RWPE2 (cell line): ENCODE measurements around the gene SLC26A2.
"Not testable (repeated sequence)": the region's sequence is repeated elsewhere in the genome, so short reads cannot be mapped to it uniquely, and the experiment has no call there.

Source experiments
- ATAC-seq: fragments of 200-7000 bp; cut with Tn5 transposase; 3 replicates; pipeline ENCODE4 v1.9.1; 2021; ENCODE audit warnings: low read depth
- DNase-seq: peaks from one replicate; pipeline ENCODE4 v3.0.0-alpha.2; 2020; ENCODE audit warnings: low spot score
- H3K27ac ChIP-seq: fragments of 450-650 bp; 2 replicates; pipeline ENCODE4 v1.5.1; 2017; ENCODE audit warnings: mild to moderate bottlenecking; ENCODE audit not compliant: poor library complexity, severe bottlenecking
- H3K27me3 ChIP-seq: fragments of 250-450 bp; sonication (Bioruptor Pico); 2 replicates; pipeline ENCODE4 v1.5.1; 2021; ENCODE audit warnings: mild to moderate bottlenecking, moderate library complexity; ENCODE audit not compliant: insufficient read depth, poor library complexity, severe bottlenecking
- H3K36me3 ChIP-seq: fragments of 250-450 bp; sonication (Bioruptor Pico); 2 replicates; pipeline ENCODE4 v1.5.1; 2020; ENCODE audit warnings: low read depth, mild to moderate bottlenecking, moderate library complexity
- H3K4me1 ChIP-seq: fragments of 250-450 bp; sonication (Bioruptor Pico); 2 replicates; pipeline ENCODE4 v1.5.1; 2021; ENCODE audit warnings: mild to moderate bottlenecking, moderate library complexity; ENCODE audit not compliant: insufficient read depth, poor library complexity, severe bottlenecking
- H3K4me3 ChIP-seq: fragments of 250-450 bp; sonication (Bioruptor Pico); 2 replicates; pipeline ENCODE4 v1.5.1; 2021; ENCODE audit warnings: mild to moderate bottlenecking, moderate library complexity; ENCODE audit not compliant: severe bottlenecking
- H3K9me3 ChIP-seq: fragments of 250-450 bp; sonication (Bioruptor Pico); 2 replicates; pipeline ENCODE4 v1.5.1; 2021; ENCODE audit warnings: mild to moderate bottlenecking, moderate library complexity; ENCODE audit not compliant: severe bottlenecking
- CTCF ChIP-seq: fragments of 450-650 bp; IDR thresholded peaks from one replicate; pipeline ENCODE4 v1.5.1; 2017; ENCODE audit warnings: mild to moderate bottlenecking, moderate library complexity; ENCODE audit not compliant: poor library complexity, severe bottlenecking

The SLC26A2 gene

GRCh38 chr5:149940077-149940574 lies 20.4 kb upstream of the SLC26A2 start:
- Histone ChIP-seq H3K4me3 (no peak overlapping the region), H3K27ac (peak overlapping the region; percentile 99), H3K4me1 (peaks cover 72% of the 10 kb centered on the region), H3K27me3 (no peaks in the 10 kb centered on the region), H3K9me3 (no peaks in the 10 kb centered on the region), H3K36me3 (no peaks in the 10 kb centered on the region)
- ATAC-seq (no peak), DNase-seq (no peak)
- TF ChIP-seq CTCF, result no peak

- Histone ChIP-seq H3K4me1 (peaks cover 63% of the 10 kb centered on the region), H3K27me3 (no peaks in the 10 kb centered on the region), H3K36me3 (no peaks in the 10 kb centered on the region), H3K27ac (peak overlapping the region; percentile 99), H3K4me3 (no peak overlapping the region), H3K9me3 (no peaks in the 10 kb centered on the region)
- ATAC-seq, result no peak
- DNase-seq, result no peak
- no peak for TF ChIP-seq CTCF
These were observed 19.5 kb upstream of the SLC26A2 start for GRCh38 chr5:149940941-149941644.

- DNase-seq (no peak), ATAC-seq (no peak)
- no peak for TF ChIP-seq CTCF
- H3K36me3 ChIP-seq, result no peaks in the 10 kb centered on the region
- peak overlapping the region; percentile 99 for H3K27ac ChIP-seq
- H3K27me3 ChIP-seq, result no peaks in the 10 kb centered on the region
- H3K9me3 ChIP-seq, result no peaks in the 10 kb centered on the region
- H3K4me3 ChIP-seq, result no peak overlapping the region
- peaks cover 56% of the 10 kb centered on the region for H3K4me1 ChIP-seq
These were observed 18.8 kb upstream of the SLC26A2 start for GRCh38 chr5:149941795-149942194.

GRCh38 chr5:149942199-149942598 lies 18.4 kb upstream of the SLC26A2 start:
- Histone ChIP-seq H3K36me3 (no peaks in the 10 kb centered on the region), H3K27ac (peak overlapping the region; percentile 99), H3K9me3 (no peaks in the 10 kb centered on the region), H3K27me3 (no peaks in the 10 kb centered on the region), H3K4me3 (no peak overlapping the region), H3K4me1 (peaks cover 52% of the 10 kb centered on the region)
- no peak for TF ChIP-seq CTCF
- DNase-seq (no peak), ATAC-seq (no peak)

- H3K4me1 ChIP-seq, result peaks cover 46% of the 10 kb centered on the region
- ATAC-seq, H3K27me3 ChIP-seq, H3K4me3 ChIP-seq, DNase-seq, H3K36me3 ChIP-seq, H3K9me3 ChIP-seq: not testable (repeated sequence)
- H3K27ac ChIP-seq, result peak overlapping the region; percentile 99
These were observed 17.8 kb upstream of the SLC26A2 start for GRCh38 chr5:149942741-149943169.

GRCh38 chr5:149943177-149943949 lies 17.2 kb upstream of the SLC26A2 start:
- H3K36me3 ChIP-seq, H3K27me3 ChIP-seq, ATAC-seq, H3K9me3 ChIP-seq, H3K4me3 ChIP-seq, DNase-seq: not testable (repeated sequence)
- Histone ChIP-seq H3K27ac (peak overlapping the region; percentile 99), H3K4me1 (peaks cover 40% of the 10 kb centered on the region)
